Fibroblast of lung (primary cell): ENCODE results near the gene PRELID2. TPM values are rescaled to one million over a fixed set of nuclear protein-coding genes. Genes with fewer than 3 reads are reported as not detected.
A peak's percentile ranks its signal among the peaks of the same experiment; 100 is the strongest.

ENCODE experiments used
- DNase-seq, 2 donors: peaks; one replicate each; pipeline versions ENCODE4 v3.0.0 to v3.0.0-alpha.2; 2010; ENCODE audit warnings: low read depth in 2 of 2
- H2AFZ ChIP-seq: 2 replicates; pipeline ENCODE4 v1.5.1; 2012; ENCODE audit warnings: low read length, control low read depth, inconsistent platforms
- H3K27ac ChIP-seq: 2 replicates; pipeline ENCODE4 v1.5.1; 2011; ENCODE audit warnings: low read length, control low read depth; ENCODE audit not compliant: insufficient read depth
- H3K27me3 ChIP-seq: 2 replicates; pipeline ENCODE4 v1.5.1; 2011; ENCODE audit warnings: mild to moderate bottlenecking, low read length; ENCODE audit not compliant: control insufficient read depth, insufficient read depth
- H3K36me3 ChIP-seq: 2 replicates; pipeline ENCODE4 v1.5.1; 2011; ENCODE audit warnings: low read length; ENCODE audit not compliant: control insufficient read depth, insufficient read depth
- H3K4me1 ChIP-seq: 2 replicates; pipeline ENCODE4 v1.5.1; 2011; ENCODE audit warnings: low read length; ENCODE audit not compliant: control insufficient read depth, insufficient read depth; ENCODE audit errors: extremely low read depth
- H3K4me2 ChIP-seq: 2 replicates; pipeline ENCODE4 v1.5.1; 2011; ENCODE audit warnings: low read length, control low read depth; ENCODE audit not compliant: insufficient read depth; ENCODE audit errors: extremely low read depth
- H3K4me3 ChIP-seq, 4 experiments: fragments of 200-600 bp in 1 of 4; sonication (generic) in 1 of 4; replicated peaks in 1 of 4; 2 replicates each; pipeline ENCODE4 v1.5.1; 2011 to 2016; ENCODE audit warnings: low read length in 4 of 4, low read depth in 3 of 4, mild to moderate bottlenecking in 3 of 4, control low read depth in 2 of 4, inconsistent platforms in 1 of 4, mixed read lengths in 1 of 4; ENCODE audit not compliant: insufficient read depth in 1 of 4; ENCODE audit errors: control extremely low read depth in 1 of 4
- H3K79me2 ChIP-seq: 2 replicates; pipeline ENCODE4 v1.5.1; 2012; ENCODE audit warnings: mild to moderate bottlenecking, low read length, inconsistent platforms; ENCODE audit not compliant: control insufficient read depth, insufficient read depth
- H3K9ac ChIP-seq: 2 replicates; pipeline ENCODE4 v1.5.1; 2011; ENCODE audit warnings: mild to moderate bottlenecking, low read length, control low read depth; ENCODE audit not compliant: insufficient read depth
- H3K9me3 ChIP-seq: 2 replicates; pipeline ENCODE4 v1.5.1; 2012; ENCODE audit warnings: low read depth, low read length; ENCODE audit not compliant: control insufficient read depth, insufficient read depth
- H4K20me1 ChIP-seq: 2 replicates; pipeline ENCODE4 v1.5.1; 2011; ENCODE audit warnings: low read length; ENCODE audit not compliant: control insufficient read depth, insufficient read depth; ENCODE audit errors: extremely low read depth
- EZH2 ChIP-seq: IDR thresholded peaks from 2 replicates; pipeline ENCODE4 v1.5.1; 2012; ENCODE audit warnings: low read length, control low read depth, mild to moderate bottlenecking; ENCODE audit errors: missing control alignments
- polyA plus RNA-seq, 2 donors: library from polyadenylated mRNA; depleted of rRNA in 1 of 2; stranded (reverse) in 1 of 2; unstranded in 1 of 2; fragments of >200 nt; gene quantifications; 2 replicates each; pipeline ENCODE4 v1.2.1, GENCODE V29; 2011 to 2012; ENCODE audit warnings: missing spikeins in 1 of 2
- total RNA-seq: library from RNA; depleted of rRNA; stranded (reverse); fragments of >200 nt; gene quantifications from 2 replicates; pipeline ENCODE4 v1.2.1, GENCODE V29; 2014
- TF ChIP-seq, protein P1 (sequence below), 2 donors: IDR thresholded peaks in 1 of 2; conservative IDR thresholded peaks in 1 of 2; 1 replicate in 1 of 2; 2 replicates in 1 of 2; pipeline ENCODE4 v1.5.1; 2011 to 2012; ENCODE audit warnings: low read length in 2 of 2, control low read depth in 1 of 2, inconsistent platforms in 1 of 2, low read depth in 1 of 2, mild to moderate bottlenecking in 1 of 2

Gene PRELID2
- total and polyA plus RNA-seq, 2 donors (not counting 1 experiment from before 2014, with no cell fraction given) = 6.1 to 27.9 TPM

DNA sequence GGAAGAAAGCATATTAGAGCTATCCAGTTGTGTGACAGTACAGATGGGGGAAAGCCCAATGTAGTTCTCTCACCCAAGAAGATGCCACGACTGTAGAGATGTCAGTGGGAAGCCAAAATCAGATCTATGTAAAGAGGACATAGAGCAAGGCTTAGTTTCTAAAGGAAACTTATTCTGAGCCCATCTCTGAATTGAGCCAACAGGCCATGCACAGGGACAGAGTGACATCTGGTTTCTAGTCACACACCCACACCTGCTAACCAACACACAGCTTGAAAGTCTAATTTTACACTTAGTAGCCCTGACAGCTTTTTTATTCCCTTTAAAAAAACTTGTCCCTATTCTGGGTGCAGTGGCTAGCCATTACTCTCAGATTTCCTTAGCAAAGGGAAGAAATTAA is 22.3 kb downstream of the PRELID2 start:
- Histone ChIP-seq H3K4me3 (no peak overlapping the region), H3K4me1 (no peaks in the 10 kb centered on the region), H3K79me2 (no peaks in the 10 kb centered on the region), H3K36me3 (no peaks in the 10 kb centered on the region), H3K4me2 (no peak overlapping the region), H3K27ac (no peak overlapping the region), H3K27me3 (no peaks in the 10 kb centered on the region), H3K9me3 (no peaks in the 10 kb centered on the region), H2AFZ (no peak overlapping the region), H4K20me1 (no peaks in the 10 kb centered on the region), H3K9ac (no peak overlapping the region)
- TF ChIP-seq, protein P1, sequence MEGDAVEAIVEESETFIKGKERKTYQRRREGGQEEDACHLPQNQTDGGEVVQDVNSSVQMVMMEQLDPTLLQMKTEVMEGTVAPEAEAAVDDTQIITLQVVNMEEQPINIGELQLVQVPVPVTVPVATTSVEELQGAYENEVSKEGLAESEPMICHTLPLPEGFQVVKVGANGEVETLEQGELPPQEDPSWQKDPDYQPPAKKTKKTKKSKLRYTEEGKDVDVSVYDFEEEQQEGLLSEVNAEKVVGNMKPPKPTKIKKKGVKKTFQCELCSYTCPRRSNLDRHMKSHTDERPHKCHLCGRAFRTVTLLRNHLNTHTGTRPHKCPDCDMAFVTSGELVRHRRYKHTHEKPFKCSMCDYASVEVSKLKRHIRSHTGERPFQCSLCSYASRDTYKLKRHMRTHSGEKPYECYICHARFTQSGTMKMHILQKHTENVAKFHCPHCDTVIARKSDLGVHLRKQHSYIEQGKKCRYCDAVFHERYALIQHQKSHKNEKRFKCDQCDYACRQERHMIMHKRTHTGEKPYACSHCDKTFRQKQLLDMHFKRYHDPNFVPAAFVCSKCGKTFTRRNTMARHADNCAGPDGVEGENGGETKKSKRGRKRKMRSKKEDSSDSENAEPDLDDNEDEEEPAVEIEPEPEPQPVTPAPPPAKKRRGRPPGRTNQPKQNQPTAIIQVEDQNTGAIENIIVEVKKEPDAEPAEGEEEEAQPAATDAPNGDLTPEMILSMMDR (conservative IDR thresholded peaks at IDR 0.05 in 1 of 2, IDR thresholded peaks at IDR 0.05 in 1 of 2; ENCODE audit: low read depth in 1 of 2, low read length in 2 of 2) = no peak
- TF ChIP-seq EZH2 = no peak
- no peak for DNase-seq

DNA sequence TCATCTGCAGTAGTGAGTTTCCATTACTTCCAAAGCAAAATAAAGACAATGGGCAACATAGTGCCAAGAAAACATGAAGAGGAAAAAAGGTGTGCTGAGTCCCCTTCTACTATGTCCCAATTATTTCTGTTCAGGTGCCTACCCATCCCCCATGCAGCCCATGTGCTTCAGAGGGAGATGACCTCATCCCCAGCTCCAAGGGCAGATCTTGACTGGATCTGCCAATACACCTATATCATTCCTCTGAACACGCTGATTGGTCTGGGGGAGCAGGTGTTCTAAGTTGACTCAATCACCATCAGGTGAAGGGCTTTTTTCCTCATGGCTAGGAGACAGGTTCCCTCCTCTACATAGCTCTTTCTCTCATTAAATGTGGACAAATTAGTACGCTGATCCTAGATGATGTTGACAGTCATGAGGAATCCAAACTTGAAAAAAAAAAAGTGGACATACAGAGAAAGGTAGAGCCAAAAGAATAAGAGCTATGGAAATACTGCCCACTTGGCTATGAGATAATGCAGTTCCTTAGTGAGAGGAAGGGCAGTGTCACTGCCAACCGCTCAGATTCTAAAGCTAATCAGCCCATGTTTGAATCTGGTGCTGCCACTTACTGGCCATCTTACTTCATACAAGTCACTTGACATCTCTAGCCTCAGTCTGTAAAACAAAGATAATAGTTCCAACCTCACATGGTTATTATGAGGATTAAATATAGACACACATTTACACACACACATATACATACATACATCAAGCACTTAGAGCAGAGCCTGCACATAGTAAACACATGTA is 23.1 kb downstream of the PRELID2 start:
- Histone ChIP-seq H3K9ac (no peak overlapping the region), H3K27ac (no peak overlapping the region), H3K36me3 (no peaks in the 10 kb centered on the region), H3K4me1 (no peaks in the 10 kb centered on the region), H3K4me3 (no peak overlapping the region), H3K9me3 (no peaks in the 10 kb centered on the region), H3K27me3 (no peaks in the 10 kb centered on the region), H3K79me2 (no peaks in the 10 kb centered on the region), H4K20me1 (no peaks in the 10 kb centered on the region), H2AFZ (no peak overlapping the region), H3K4me2 (no peak overlapping the region)
- peak; percentile 38 to 66 for DNase-seq
- TF ChIP-seq, protein P1 (conservative IDR thresholded peaks at IDR 0.05 in 1 of 2, IDR thresholded peaks at IDR 0.05 in 1 of 2; ENCODE audit: low read depth in 1 of 2, low read length in 2 of 2) = peak; percentile 2 to 38
- TF ChIP-seq EZH2 = no peak

DNA sequence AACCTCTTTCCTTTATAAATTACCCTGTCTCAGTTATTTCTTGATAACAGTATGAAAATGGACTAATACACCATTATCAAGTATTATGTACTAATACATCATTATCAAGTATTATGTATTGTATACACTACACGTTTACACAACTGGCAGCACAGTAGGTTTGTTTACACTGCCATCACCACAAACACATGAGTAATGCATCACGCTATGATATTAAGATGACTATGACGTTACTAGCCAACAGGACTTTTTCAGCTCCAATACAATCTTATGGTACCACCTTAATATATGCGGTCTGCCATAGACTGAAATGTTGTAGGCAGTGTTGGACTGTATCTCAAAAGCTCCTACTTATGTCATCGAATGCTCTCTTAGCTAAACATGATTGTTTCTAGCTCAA is 28.2 kb downstream of the PRELID2 start:
- no peak overlapping the region for H3K4me2 ChIP-seq
- no peaks in the 10 kb centered on the region for H3K9me3 ChIP-seq
- H2AFZ ChIP-seq = no peak overlapping the region
- H3K36me3 ChIP-seq = no peaks in the 10 kb centered on the region
- no peaks in the 10 kb centered on the region for H3K4me1 ChIP-seq
- H3K9ac ChIP-seq = no peak overlapping the region
- no peaks in the 10 kb centered on the region for H3K27me3 ChIP-seq
- no peak overlapping the region for H3K4me3 ChIP-seq
- H3K79me2 ChIP-seq = no peaks in the 10 kb centered on the region
- DNase-seq = no peak
- TF ChIP-seq EZH2 = no peak
- TF ChIP-seq, protein P1 (conservative IDR thresholded peaks at IDR 0.05 in 1 of 2, IDR thresholded peaks at IDR 0.05 in 1 of 2; ENCODE audit: low read depth in 1 of 2, low read length in 2 of 2) = no peak
- H4K20me1 ChIP-seq = no peaks in the 10 kb centered on the region
- H3K27ac ChIP-seq = no peak overlapping the region
